Measurements from ENCODE around the gene NHLRC2.
"Not testable (repeated sequence)": the region's sequence is repeated elsewhere in the genome, so short reads cannot be mapped to it uniquely, and the experiment has no call there.

The NHLRC2 gene

DNA sequence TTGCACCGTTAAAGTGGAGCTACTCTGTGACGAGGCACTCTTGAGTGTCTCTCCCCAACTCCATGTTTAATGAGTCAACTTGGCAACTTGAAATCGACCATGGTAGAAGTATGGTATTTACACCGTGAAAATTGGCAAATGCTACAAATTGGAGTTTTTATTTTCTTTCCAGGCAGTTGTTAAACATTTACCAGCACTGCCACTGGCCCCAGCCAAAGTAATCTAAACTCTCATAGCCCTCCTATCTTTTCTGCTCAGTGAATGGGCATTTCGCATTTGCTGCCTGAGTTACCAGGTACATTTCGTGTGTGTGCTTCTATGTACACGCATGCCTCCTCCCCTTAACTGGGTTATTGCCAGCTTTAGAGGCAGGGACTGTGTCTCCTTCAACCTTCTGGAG is 83.3 kb downstream of the NHLRC2 start:
- no peak for DNase-seq
- no peaks in the 10 kb centered on the region for H3K4me1 ChIP-seq (ENCODE audit: low read length)
- H2AFZ ChIP-seq (ENCODE audit: low read length), result no peak overlapping the region
- no peaks in the 10 kb centered on the region for H3K27me3 ChIP-seq (replicated peaks; ENCODE audit: insufficient read depth, low read length)
- no peaks in the 10 kb centered on the region for H3K36me3 ChIP-seq (replicated peaks; ENCODE audit: insufficient read depth, low read length)
- H3K9ac ChIP-seq (ENCODE audit: low read length), result no peak overlapping the region
- H3K9me2 ChIP-seq (replicated peaks; ENCODE audit: insufficient read depth, low read length), result no peaks in the 10 kb centered on the region
- no peaks in the 10 kb centered on the region for H3K79me2 ChIP-seq (ENCODE audit: low read length)
- no peak overlapping the region for H3K27ac ChIP-seq (ENCODE audit: low read length)
- TF ChIP-seq CTCF (IDR thresholded peaks at IDR 0.05; ENCODE audit: low read length), result no peak
- no peak for TF ChIP-seq EZH2 (optimal IDR thresholded peaks at IDR 0.05; ENCODE audit: low read depth, low read length)
- no peak for TF ChIP-seq EZH2phosphoT487 (IDR thresholded peaks at IDR 0.05; ENCODE audit: low read length)
- H3K4me2 ChIP-seq (ENCODE audit: low read depth, low read length), result no peak overlapping the region
- H4K20me1 ChIP-seq (ENCODE audit: insufficient read depth, low read length), result no peaks in the 10 kb centered on the region
- no peaks in the 10 kb centered on the region for H3K9me3 ChIP-seq (replicated peaks; ENCODE audit: insufficient read depth, low read length)
- no peak overlapping the region for H3K4me3 ChIP-seq (ENCODE audit: low read length)
- H3F3A ChIP-seq (ENCODE audit: insufficient read depth, low read length), result no peaks in the 10 kb centered on the region

GRCh38 chr10:113939212-113939860 is 84.9 kb downstream of the NHLRC2 start:
- H3K36me3 ChIP-seq (replicated peaks; ENCODE audit: insufficient read depth, low read length), result no peaks in the 10 kb centered on the region
- no peak for TF ChIP-seq EZH2 (optimal IDR thresholded peaks at IDR 0.05; ENCODE audit: low read depth, low read length)
- no peak for TF ChIP-seq EZH2phosphoT487 (IDR thresholded peaks at IDR 0.05; ENCODE audit: low read length)
- TF ChIP-seq CTCF (IDR thresholded peaks at IDR 0.05; ENCODE audit: low read length), result no peak
- H3K9ac ChIP-seq (ENCODE audit: low read length), result no peak overlapping the region
- no peak overlapping the region for H2AFZ ChIP-seq (ENCODE audit: low read length)
- no peaks in the 10 kb centered on the region for H3K27me3 ChIP-seq (replicated peaks; ENCODE audit: insufficient read depth, low read length)
- no peaks in the 10 kb centered on the region for H3K79me2 ChIP-seq (ENCODE audit: low read length)
- H3K4me2 ChIP-seq (ENCODE audit: low read depth, low read length), result no peak overlapping the region
- no peaks in the 10 kb centered on the region for H3K9me2 ChIP-seq (replicated peaks; ENCODE audit: insufficient read depth, low read length)
- H3F3A ChIP-seq (ENCODE audit: insufficient read depth, low read length), result no peaks in the 10 kb centered on the region
- no peaks in the 10 kb centered on the region for H4K20me1 ChIP-seq (ENCODE audit: insufficient read depth, low read length)
- DNase-seq, result no peak
- no peaks in the 10 kb centered on the region for H3K4me1 ChIP-seq (ENCODE audit: low read length)
- H3K9me3 ChIP-seq (replicated peaks; ENCODE audit: insufficient read depth, low read length), result no peaks in the 10 kb centered on the region
- no peak overlapping the region for H3K27ac ChIP-seq (ENCODE audit: low read length)
- H3K4me3 ChIP-seq (ENCODE audit: low read length), result no peak overlapping the region

GRCh38 chr10:113941140-113941539 is 86.7 kb downstream of the NHLRC2 start:
- no peak overlapping the region for H2AFZ ChIP-seq (ENCODE audit: low read length)
- TF ChIP-seq EZH2 (optimal IDR thresholded peaks at IDR 0.05; ENCODE audit: low read depth, low read length), result no peak
- no peak for TF ChIP-seq CTCF (IDR thresholded peaks at IDR 0.05; ENCODE audit: low read length)
- TF ChIP-seq EZH2phosphoT487 (IDR thresholded peaks at IDR 0.05; ENCODE audit: low read length), result no peak
- no peaks in the 10 kb centered on the region for H3K4me1 ChIP-seq (ENCODE audit: low read length)
- H3K9me2 ChIP-seq (replicated peaks; ENCODE audit: insufficient read depth, low read length), result no peaks in the 10 kb centered on the region
- H3K27ac ChIP-seq (ENCODE audit: low read length), result no peak overlapping the region
- no peaks in the 10 kb centered on the region for H3F3A ChIP-seq (ENCODE audit: insufficient read depth, low read length)
- no peak overlapping the region for H3K9ac ChIP-seq (ENCODE audit: low read length)
- no peak overlapping the region for H3K4me3 ChIP-seq (ENCODE audit: low read length)
- no peaks in the 10 kb centered on the region for H3K79me2 ChIP-seq (ENCODE audit: low read length)
- no peak overlapping the region for H3K4me2 ChIP-seq (ENCODE audit: low read depth, low read length)
- H3K9me3 ChIP-seq (replicated peaks; ENCODE audit: insufficient read depth, low read length), result no peaks in the 10 kb centered on the region
- no peaks in the 10 kb centered on the region for H3K27me3 ChIP-seq (replicated peaks; ENCODE audit: insufficient read depth, low read length)
- H3K36me3 ChIP-seq (replicated peaks; ENCODE audit: insufficient read depth, low read length), result no peaks in the 10 kb centered on the region
- no peaks in the 10 kb centered on the region for H4K20me1 ChIP-seq (ENCODE audit: insufficient read depth, low read length)
- DNase-seq, result no peak

- not testable (repeated sequence) for H3K9me2 ChIP-seq (replicated peaks; ENCODE audit: insufficient read depth, low read length); H3K4me1 ChIP-seq (ENCODE audit: low read length); H3K27ac ChIP-seq (ENCODE audit: low read length); H3F3A ChIP-seq (ENCODE audit: insufficient read depth, low read length); H3K4me3 ChIP-seq (ENCODE audit: low read length); H4K20me1 ChIP-seq (ENCODE audit: insufficient read depth, low read length); H3K36me3 ChIP-seq (replicated peaks; ENCODE audit: insufficient read depth, low read length); H2AFZ ChIP-seq (ENCODE audit: low read length); H3K9ac ChIP-seq (ENCODE audit: low read length); H3K4me2 ChIP-seq (ENCODE audit: low read depth, low read length); H3K79me2 ChIP-seq (ENCODE audit: low read length); H3K27me3 ChIP-seq (replicated peaks; ENCODE audit: insufficient read depth, low read length); H3K9me3 ChIP-seq (replicated peaks; ENCODE audit: insufficient read depth, low read length); DNase-seq
Measured at GRCh38 chr10:113943196-113943595, 88.7 kb downstream of the NHLRC2 start.

Measured in MM.1S (cell line).